NCI-H526 (cell line): Measurements from ENCODE around the gene RNF150.
A peak's percentile ranks its signal among the peaks of the same experiment; 100 is the strongest.

ENCODE experiments used
- DNase-seq, 2 experiments: peaks; one replicate each; lab custom pipeline; 2025; lab: John Stamatoyannopoulos, UW

Gene RNF150

DNA sequence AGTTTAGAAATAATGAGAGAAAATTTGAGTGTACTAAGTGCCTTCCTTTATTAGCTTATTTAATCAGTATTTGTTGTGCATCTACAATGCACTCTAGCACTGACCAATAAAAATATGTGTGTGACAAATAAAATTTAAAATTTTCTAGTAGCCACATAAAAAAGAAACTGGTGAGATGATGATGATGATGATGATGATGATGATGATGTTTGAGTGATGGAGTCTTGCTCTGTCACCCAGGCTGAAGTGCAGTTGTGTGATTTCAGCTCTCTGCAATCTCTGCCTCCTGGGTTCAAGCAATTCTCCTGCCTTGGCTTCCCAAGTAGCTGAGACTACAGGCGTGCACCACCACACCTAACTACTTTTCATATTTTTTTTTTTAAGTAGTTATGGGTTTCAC, 110.2 kb downstream of the RNF150 start:
- no peak for DNase-seq

DNA sequence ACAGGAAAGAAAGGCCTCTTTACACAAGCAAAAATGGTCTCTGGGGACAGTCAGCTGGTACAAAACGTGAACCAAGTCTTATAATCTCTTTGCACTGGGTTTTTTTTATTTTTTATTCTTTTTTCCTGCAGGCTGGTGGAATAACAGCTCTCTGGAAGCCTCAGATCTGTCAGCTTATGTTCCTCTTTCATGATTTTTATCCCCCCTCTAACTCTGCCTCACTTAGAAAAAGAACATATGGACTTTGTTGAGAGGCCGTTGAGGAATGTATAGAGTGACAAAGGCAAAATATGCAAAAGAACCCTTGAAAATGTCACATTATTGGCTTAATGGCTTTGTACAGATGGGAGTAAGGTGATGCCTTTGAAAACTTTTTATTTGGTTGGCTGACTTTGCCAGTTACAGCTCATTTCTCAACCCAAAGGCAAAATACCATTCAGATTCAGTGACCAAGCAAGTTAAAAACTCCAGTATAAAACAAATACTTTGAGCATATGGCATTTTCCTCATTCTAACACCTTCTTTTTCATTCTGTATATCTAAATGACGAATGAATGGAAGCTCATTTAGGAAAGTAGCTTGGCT, 111.1 kb downstream of the RNF150 start:
- no peak for DNase-seq

DNA sequence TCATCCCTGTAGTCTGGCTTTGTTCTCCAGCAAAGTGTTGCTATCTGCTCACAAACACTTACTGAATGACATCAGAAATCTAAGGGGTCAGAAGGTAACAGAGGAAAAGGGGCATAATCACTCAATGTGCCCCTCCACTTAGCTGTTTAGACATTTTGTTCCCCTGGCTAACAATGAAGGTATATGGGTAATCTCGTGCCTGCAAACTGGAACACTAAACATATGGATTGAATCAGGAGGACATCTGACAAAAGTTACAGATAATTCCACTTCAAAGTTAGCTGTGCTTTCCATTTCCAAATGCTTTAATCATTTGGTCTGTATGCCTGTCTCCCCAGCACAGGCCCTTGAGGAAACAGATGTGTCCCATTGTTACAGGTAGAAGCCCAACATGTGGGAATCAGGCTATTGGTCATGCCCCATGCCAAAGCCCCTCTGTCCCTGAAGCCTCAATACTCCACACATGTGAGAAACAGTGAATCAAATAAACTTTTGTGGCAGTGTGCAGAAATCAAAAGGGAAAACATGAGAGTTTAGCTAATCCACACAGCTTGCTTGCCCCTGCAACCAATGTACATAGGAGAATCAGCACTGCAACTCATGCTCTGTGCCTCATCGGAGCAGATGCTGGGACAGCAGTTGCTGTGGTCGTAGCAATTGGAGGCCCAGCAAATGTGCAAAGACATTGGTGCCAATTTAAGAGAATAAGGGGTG, 111.7 kb downstream of the RNF150 start:
- DNase-seq = no peak

GRCh38 chr4:141020801-141021261, 112.4 kb downstream of the RNF150 start:
- DNase-seq = no peak

DNA sequence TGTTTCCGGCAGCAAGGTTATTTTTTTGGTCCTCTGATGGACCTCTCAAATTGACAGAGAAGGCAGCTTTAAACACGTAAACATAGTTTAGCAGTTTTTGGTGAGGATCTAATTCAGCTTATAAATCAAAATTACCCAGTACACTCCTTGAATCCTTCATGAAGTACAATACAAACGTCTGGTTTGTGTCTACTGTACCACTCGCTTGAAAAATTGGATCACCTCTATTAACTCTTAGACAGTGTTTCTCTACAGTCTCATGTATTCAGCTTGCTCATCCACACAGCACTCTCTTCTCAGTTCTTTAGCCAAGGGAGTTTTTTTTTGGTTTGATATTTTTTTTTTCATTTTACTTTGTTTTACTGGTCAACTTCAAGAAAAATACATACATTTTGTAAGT, 113.5 kb downstream of the RNF150 start:
- DNase-seq = no peak

GRCh38 chr4:141016117-141016798, 117.0 kb downstream of the RNF150 start:
- DNase-seq = no peak

GRCh38 chr4:141013899-141014298, 119.4 kb downstream of the RNF150 start:
- DNase-seq = no peak

DNA sequence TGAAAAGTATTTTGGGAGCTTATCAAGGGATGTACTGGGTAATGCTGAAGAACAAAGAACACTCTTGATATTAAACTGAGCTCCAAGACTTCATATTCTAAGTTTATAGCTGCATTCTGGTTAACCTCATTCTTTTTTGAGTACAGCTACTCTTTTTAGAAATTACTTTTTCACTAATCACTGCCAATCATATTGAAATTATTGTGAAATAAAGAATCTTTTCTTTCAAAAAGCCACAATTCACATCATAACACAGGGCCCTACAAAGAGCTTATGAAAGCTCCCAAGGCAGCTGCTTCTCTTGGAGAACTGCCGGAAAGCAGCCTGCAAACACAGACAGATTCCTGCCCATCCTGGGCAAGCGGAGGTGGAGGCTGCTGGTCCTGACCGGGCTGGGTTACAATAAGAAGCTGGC, 121.4 kb downstream of the RNF150 start:
- DNase-seq = no peak

- no peak for DNase-seq
Observed at GRCh38 chr4:141009931-141010330, 123.3 kb downstream of the RNF150 start.

- no peak for DNase-seq
Observed at GRCh38 chr4:141009129-141009528, 124.1 kb downstream of the RNF150 start.

DNA sequence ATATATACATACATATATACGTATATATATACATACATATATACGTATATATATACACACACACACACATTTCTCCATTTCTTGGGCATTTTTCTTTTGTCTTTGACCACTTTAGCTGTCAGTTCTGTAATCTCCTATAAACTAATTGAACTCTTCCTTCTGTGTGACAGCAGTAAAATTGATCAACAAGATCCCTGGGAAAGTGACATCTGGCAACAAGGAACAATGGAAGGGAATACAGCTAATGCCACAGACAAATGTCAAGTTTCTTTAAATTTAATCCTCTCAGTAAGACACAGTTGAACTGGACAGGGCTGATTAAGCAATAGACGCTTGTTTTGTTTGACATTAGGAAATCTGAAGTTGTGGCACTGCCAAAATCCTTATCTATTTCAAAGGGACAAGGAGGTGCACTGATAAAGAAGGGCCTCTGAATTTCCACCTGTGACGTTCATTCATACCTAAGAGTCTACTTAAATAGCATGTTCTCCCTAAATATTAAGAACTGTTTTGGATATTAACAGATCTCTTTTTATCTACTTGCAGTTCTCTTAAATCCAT, 126.9 kb downstream of the RNF150 start:
- DNase-seq = no peak

DNA sequence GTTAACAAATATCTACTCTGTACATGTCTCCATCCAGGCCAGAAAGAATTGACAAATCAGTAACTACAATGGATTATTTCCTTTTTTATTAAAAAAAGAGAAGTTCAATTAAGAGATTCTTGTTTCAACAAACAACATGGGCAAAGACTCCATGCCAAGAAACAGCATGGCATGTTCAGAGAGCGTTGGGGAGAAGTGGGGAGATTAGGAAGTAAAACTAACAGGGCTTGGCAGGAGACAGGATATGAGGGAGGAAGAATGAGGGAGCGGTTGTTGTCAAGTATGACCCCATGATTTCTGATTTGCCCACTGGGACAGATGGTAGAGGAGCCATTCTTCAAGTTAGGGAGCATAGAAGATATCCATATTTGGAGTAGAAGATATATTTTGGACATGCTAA, 128.4 kb downstream of the RNF150 start:
- DNase-seq = no peak

- no peak for DNase-seq
Observed at GRCh38 chr4:141003193-141003592, 130.1 kb downstream of the RNF150 start.

GRCh38 chr4:141002323-141002805, 130.9 kb downstream of the RNF150 start:
- no peak for DNase-seq

- peak in 1 of 2 experiments; percentile 6 for DNase-seq
Observed at GRCh38 chr4:140996766-140997165, 136.5 kb downstream of the RNF150 start.

DNA sequence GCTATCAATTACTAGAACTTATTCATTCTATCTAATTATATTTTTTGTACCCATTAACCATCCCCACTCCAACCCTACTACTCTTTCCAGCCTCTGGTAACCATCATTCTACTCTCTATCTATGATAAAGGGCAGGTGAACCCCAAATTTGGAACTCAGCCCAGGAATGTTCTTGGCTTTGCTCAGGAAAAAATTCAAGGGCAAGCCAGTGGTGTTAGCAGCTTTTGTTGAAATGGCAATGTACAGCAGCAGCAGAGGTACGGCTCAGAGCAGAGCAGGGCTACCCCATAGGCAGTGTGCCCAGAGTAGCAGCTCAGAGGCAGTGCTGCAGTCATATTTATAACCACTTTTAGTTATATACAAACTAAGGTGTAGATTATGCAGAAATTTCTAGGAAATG, 138.2 kb downstream of the RNF150 start:
- no peak for DNase-seq

- no peak for DNase-seq
Observed at GRCh38 chr4:140994015-140994414, 139.3 kb downstream of the RNF150 start.

DNA sequence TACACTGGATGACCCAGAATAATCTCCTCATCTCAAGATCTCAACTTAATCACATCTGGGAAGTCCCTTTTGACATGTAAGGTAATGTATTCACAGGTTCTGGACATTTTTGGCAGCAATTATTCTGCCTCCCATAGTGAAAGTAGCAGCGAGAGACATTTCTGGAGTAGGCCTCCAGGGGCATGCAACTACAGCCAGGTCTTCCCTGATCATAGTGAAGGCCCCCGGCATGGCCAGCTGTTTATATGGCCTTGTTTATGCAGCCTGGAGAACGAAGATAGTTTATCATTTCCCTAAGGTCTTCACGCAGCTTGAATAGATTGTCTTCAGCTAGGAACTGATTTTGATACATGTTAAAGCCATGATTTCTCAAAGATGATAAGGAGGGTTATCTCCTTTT, 139.9 kb downstream of the RNF150 start:
- DNase-seq = no peak

- no peak for DNase-seq
Observed at GRCh38 chr4:140989944-140990343, 143.3 kb downstream of the RNF150 start.

- no peak for DNase-seq
Observed at GRCh38 chr4:140986045-140986444, 147.2 kb downstream of the RNF150 start.

DNA sequence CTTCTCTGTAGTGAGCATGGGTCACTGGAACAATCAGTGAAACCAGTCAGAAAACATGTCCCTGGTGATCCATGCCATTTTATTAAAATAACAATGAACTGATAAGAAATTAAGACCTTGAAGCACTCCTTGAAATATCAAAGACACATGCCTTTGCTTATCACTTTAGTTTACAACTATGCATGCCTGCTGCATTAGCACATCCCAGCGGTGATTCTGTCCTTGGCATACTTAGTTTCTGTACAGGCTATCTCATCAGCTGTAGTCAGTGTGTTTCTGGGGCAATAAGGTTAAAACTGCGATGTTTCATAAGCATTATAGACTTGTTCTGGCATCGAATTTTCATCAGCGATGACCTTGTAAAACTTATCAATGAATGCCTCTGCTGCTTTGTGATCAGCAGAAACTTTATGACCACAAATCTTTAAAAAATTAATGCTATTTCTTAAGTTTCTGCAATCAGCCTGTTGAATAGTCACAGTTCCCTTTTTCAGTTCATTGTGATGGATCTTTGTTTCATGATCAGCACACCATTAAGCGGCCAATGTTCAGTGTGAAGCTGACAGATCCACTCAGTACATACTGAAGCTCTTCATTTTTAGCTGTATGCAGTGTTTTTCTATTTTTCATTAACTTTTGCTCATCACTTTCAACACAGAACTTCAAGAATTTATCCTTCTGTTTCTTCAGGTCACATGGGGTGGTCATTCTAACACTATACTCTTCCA, 150.5 kb downstream of the RNF150 start:
- no peak for DNase-seq
